HG03060 (cell line): ENCODE measurements around the gene SLIT1.
A peak's percentile ranks its signal among the peaks of the same experiment; 100 is the strongest.

Source experiments
- ATAC-seq: cut with Tn5 transposase; IDR thresholded peaks from one replicate; pipeline ENCODE4 v1.9.1; 2021; ENCODE audit warnings: low read depth, moderate number of reproducible peaks; ENCODE audit not compliant: unreplicated experiment

SLIT1 gene

DNA sequence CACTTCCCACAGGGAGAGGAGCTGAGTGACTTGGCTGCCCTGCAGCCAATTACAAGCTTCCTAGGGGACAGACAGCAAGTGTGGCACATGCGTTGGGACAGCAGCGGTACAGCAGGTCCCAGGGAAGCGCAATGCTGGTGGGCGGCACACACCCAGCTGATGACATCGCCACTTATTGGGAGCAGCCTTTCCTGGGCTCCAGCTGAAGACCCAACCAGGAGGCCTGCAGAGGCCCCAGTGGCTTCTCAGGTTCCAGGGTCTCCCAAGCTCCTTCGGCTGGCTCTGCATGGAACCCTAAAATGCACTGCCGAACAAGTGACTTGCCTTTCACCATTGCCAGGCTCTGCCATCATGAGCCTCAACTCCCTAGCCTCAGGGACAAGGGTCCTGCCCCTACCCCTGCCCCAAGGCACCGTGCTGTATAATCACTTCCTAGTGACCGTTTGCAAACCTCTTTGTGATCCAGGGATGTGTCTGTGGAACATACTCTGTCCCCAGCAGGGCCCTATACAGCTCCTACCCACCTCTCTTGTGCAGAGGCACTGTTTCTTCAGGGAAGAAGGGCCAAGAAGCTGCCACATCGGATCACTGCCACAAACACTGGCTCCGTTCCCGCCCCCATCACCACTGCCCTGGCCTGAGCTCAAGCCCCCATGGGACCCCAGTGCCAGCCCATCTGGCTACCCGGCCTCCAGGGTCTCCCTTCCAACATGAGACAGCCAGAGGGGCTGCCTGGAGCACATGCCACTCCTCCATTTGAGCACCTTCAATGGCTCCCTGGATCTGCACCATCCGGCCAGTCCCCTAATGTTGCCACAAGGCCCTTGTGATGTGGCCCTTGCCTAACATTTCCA lies 19.3 kb upstream of the SLIT1 start:
- no peak for ATAC-seq

DNA sequence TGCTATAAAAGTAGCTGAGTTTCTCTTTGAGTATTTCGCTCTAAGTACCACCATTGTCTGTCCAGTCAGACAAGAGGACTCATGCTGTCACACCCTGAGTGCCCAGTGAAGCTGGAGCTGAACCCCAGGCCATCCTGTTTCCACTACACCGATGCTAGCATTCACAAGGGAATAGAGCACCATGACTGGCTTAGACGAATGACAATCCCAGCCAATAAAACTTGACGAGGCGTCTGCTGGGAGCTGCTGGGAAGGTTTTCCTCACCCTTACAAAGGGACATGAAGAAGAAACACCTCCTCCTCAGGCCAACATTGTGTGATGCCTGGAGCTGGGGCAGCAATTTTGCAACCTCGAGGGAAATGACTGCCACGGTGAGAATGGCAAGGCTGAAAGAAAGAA lies 17.5 kb upstream of the SLIT1 start:
- no peak for ATAC-seq

DNA sequence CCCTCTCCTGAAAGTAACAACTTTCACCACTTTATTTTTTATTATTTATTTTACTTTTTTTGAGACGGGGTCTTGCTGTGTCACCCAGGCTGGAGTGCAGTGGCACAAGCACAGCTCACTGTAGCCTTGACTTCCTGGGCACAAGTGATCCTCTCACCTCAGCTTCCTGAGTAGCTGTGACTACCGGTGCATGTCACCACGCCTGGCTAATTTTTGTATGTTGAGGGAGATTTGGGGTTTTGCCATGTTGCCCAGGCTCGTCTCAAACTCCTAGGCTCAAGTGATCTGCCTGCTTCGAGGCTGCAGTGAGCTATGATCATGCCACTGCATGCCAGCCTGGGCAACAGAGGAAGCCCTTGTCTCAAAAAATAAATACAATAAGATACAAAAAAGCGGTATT lies 14.9 kb upstream of the SLIT1 start:
- peak; percentile 40 for ATAC-seq

DNA sequence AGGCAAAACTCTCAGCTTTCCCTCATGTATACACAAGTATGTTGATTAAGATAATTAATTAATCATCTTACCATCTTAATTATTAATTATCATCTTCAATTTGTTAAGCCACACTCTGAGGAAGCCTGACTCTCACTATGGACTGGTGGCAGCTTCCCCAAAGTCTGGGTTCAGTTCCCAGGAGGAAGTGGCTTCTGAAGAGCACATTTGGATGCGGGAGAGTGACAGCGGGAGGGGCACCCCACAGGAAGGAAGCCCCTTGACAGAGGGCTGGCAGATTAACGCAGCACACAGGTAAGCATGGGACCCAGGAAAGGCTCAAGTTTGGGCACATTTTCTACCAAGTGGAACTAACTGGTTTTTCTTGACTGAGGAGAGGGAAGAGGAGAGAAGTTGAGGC lies 13.4 kb upstream of the SLIT1 start:
- ATAC-seq, result no peak

DNA sequence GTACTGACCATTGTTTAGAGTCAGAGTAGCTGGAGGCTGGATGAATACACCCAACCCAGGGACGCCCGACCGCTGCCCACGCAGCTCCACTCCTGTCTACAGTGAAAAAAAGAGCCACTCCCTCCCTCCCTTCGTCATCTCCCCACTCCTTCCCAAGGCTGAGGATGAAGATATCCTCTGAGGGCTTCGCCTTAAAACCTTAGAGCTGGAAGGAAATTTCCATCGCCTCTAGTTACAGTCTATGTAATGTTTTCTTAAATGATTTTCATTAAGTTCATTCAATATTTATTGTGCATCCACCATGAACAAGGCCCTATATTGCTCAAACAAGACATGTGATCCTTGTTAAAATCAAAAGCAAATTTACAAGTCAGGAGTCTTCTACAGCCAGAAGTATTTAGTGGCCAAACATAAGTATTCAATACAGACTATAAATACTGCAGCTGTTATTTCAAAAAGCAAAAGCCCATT lies 11.3 kb upstream of the SLIT1 start:
- no peak for ATAC-seq

DNA sequence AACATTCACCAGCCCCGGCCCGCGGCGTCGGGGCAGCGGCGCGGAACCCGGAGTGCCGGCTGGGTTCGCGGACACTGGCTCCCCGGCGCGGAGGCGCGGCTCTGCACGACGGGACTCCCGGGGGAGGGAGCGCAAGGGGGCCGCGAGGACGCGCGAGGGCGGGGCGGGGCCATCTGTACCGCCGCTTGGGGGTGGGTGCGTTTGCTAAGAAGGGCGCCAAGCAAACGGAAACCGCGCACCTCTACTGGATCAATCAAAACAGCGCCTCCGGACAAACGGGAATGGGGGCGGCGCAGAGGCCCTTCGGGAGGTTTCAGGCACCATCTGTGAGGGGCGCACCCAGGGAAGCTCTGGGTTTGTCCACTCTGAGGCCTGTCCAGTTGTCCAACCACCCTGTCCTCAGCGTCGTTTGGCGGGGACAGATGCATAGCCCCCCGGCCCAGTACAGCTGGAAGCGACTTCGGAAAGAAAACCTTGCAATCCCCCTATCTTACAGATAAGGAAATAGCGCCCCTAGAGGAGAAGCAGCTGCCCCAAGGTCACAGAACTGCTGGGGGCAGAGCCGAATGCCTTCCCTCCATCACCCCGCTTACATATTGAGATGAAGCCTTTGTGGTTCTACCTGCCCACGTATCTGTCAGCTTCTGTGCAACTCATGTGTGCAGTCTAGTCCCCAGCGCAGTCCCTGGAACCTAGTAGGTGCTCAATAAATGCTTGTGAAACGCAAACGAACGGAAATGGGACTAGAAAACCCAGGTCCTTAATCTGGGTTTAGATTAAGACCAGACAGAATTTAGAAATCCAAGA lies 10.7 kb upstream of the SLIT1 start:
- no peak for ATAC-seq

DNA sequence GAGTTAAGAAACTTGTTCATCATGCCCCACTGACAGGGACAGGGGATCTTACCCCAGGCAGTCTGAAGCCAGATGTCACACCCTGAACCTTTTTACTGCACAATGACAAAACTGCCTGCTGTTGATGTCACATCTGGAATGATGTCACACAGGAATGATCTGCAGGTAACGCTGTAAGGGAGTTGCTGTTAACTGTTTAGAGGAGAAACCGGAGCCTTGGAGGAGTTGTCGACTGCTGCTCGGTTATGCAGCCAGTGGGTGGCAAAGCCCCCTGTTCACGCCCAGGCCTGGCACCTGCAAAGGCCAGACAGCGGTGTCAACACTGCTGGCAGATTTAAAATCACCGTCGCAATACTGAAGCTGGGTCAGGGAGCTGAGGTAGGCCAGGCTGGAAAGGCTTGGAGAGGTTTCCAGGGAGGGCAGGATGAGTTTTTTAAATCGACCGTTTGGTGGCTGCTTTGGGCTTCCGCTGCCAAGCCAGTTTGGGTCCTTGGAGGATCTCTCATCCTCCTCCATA lies 10.0 kb upstream of the SLIT1 start:
- ATAC-seq, result no peak

DNA sequence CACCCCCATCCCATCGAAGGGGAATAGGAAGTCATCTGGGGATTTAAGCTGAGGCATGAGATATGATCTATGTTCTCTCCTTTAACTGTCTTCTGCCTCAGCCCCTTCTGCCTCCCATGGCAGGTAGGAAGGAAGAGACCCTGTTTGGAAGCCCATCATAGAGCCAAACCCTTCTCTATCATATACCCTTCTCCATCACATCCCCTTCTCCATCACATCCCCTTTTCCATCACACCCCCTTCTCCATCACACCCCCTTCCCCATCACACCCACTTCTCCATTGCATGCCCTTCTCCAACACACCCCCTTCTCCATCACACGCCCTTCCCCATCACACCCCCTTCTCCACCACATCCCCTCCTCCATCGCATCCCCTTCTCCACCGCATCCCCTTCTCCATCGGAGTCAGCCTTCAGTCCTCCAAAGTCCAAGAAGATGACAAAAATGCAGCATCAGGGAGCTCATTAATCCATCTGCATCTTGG lies 7.2 kb upstream of the SLIT1 start:
- ATAC-seq, result no peak

DNA sequence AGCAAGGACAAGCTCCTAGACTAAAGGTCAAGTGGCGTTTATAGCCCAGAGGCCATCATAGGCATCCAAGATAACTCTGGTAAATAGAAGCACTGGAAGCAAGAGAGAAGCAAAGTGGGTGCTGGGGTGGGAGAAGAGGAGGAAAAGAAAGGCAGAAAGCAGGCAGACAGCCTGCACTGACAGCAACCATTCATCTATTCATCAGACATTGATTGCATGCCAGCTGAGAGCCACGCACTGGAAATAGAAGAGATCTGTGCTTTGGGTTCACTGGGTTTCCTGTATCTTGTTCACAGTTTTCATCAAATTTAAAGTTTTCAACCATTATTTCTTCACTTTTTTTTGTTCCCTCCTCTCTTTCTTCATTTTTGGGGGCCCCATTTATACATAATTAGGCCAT lies 4.7 kb upstream of the SLIT1 start:
- ATAC-seq, result no peak

DNA sequence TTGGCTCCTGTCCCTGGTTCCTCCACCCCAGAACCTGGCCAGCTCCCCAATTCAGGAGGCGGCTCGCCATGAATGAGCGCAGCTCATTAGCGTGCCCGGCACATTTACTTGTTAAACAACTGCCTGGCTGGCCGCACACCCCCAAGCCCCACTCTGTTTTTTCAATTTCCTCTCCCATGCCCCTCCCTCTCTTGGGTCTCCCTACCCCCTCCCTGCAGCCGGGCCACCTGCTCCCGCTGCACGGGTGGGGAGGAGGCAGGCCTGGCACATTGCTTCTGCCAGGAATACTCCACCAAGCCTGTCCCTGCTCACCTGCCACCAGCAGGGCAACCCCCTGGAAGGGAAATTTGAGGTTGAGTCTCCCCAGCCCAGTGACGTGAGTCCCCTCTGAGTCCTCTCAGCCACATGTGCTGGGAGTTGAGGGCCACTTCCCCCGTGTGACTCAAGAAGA lies 2.5 kb upstream of the SLIT1 start:
- ATAC-seq, result no peak

DNA sequence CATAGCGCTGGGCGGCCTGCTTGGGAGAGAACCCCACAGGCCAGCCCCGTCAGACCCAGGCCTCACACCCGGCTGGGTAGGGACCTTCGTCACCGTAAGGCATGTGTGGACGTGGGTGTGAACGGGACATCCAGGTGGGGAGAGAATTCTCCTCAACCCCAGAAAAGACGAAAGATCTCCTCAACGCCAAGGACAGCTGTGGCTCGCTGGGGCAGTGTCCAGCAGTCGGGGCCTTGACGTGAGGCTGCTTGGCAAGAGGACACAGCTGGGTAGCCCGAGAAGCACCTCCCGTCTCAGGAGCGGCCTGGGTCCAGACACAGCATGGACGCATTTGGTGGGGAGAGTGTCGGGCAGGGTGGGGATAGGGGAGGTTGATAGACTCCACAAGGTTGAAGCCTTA lies 1.2 kb upstream of the SLIT1 start:
- ATAC-seq, result no peak

DNA sequence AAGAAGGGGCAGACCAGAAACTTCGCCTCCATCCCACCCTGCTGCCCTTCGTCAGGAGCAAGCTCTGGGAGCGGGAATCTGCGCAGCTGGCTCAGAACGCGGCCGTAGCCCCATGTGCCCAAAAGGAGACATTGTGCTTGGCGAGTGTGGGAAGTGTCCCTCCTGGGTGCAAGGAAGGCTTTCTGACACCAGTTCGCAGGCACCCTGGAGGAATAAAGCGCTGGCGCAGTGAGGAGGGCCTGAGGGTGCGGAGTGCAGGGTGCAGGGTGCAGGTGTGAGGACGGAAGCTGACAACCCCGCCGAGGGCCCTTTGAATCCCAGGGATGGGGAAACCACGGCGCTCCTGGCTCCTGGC lies 811 bp downstream of the SLIT1 start:
- ATAC-seq, result no peak

DNA sequence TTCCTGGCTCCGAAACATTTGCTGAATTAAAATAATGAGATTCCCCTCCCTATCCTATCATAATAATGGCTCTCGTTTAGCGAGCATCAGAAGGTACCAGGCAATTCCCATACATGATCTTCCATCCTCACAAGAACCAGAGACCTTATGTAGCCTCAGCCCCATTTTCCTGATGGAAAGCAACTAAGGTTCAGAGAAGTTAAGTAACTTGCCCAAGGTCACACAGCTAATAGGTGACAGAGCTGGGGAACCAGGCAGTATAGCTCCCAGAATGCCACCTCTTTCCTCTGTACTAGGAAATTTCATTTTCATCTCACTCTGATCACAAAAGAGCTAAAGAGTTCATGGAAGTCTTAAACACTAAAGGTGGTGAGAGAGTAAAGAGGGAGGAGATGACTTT lies 2.4 kb downstream of the SLIT1 start:
- no peak for ATAC-seq

DNA sequence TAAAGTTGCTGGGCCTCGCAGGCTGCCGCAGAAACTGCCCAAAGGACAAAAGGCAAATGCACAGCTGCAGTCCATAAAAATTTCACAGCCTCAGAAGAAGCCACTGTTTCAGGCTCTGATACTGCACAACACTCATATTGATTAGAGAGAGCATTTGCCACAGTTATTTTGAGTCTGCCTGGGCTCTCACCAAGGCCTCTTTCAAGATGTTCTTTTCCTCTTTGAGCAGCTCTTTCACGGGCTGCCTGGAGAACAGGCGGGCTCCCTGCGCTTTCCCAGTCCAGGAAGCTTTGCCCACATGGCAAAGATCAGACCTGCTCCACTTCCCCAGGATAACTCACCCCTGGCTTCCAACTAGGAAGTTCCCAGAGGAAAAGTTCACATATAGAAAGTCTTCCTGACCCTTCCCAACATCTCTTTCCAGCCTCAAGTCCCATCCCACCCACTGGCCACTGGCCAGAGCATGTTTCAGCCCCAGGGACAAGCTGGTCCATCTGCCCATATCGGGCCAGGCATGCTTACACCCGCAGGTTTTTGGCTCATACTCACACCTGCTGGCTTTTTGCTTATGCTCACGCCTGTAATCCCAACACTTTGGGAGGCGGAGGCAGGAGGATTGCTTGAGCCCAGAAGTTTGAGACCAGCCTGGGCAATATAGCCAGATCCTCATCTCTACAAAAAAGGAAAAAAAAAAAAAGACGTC lies 3.3 kb downstream of the SLIT1 start:
- ATAC-seq, result no peak

DNA sequence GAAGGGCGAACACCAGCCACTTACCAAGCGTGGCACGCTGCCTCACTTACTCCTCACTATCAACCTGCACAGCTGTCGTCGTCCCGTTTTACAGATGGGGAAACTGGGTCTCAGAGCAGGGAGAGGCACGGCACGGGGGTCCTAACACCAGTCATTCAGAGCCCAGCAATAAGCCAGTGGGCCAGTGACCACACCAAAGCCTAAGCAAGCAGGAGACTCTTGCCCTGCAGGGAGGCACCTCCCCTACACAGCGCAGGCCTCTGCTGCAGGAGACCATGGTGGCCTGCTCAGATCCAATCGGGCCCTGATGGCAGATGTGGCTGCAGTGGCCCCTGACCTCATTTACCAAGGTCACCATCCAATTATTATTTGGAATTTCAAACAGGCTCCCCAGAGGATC lies 4.8 kb downstream of the SLIT1 start:
- ATAC-seq, result no peak

DNA sequence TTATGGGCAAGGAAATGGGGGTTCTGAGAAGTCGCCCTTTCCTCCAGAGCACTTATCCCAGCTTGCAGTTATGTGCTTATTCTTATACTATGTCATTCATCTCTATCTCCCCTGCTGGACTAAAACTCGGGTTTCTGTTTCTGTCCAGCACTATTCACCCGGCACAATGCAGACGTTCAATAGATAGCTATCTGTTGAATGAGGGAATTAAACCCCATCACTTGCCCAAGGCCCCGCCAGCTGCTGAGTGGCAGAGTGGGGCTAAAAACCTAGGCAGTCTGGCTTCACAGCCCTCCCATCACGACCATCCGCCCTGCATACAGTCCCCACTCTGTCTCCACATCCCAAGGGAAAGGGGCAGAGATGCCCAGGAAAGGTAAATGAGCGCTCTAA lies 5.4 kb downstream of the SLIT1 start:
- no peak for ATAC-seq

DNA sequence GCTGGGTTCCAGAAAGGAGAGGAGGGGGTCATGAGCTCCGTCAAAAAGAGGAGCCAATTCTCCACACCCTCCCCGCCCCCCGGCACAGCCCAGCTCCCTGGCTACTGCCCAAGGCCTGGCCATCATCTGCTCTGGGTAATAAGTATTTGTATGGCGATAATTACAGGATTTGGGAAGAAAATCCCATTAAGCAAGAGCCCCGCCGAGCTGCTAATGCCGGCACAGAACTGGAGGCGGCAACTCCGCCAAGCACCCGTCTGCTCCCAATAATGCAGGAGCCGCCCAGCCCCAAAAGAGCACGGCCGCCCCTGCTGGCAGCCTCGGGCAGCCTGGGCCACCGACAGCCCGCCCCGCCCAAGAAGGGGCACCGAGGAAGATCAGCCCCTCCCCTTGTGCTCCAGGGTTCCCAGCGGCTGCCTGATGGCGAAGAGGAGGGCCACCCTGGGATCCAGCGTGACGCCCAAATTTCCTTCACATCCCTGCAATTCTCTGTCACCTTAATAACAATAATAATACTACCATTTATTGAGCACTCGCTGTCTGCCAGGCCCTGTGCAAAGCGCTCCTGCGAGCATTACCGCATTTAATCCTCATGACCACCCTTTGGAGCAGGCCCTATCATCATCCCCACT lies 5.9 kb downstream of the SLIT1 start:
- ATAC-seq, result no peak

DNA sequence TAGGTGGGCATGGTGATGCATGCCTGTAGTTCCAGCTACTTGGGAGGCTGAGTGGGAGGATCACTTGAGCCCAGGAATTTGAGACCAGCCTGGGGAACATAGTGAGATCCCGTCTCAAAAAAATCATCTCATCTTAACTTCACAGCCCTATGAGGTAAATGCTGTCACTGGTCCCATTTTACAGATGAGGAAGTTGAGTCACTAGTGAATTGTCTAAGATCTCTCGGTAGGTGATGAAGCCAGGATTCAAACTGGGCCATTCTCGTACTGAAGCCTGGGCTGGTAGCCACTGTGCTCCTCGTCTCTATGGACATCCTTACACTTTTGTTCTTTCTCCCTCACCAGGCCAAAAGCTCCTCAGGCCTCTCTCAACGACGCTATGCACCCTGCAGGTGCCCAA lies 6.4 kb downstream of the SLIT1 start:
- ATAC-seq, result no peak

DNA sequence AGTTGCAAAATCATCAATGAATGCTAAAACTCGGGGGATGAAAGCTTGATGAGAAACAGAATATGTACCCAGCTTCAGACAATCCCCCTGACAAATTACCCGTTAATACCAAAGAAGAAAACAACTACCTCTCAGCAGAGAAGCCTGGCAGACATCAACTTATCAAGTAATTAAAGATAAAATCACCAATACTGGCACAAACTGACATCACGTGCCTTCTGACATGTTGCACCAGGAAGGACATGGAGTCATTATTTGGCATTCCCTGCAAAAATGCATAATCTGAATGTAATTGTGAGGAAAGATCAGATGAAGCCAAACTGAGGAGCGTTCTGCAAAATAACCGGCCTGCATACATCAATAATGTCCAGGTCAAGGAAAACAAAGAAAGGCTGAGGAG lies 7.7 kb downstream of the SLIT1 start:
- no peak for ATAC-seq

DNA sequence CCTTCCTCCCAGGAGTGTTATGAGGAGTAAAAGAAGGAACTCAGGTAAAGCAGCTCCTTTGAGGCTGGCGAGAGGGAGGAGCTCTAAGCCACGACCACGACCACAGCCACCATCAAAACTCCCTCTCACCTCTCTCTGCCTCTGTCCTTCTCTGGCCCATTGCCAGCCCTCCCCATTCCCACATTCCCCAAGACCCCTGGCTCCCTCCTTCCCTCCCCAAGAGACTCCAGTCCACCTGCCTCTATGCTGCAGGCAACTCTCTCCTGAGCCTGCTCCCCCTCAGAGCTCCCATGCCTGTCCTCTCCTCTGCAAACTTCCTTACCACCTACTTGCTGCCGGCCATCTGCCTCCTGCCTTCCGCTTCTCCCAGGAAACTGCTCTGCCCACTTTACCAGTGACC lies 9.5 kb downstream of the SLIT1 start:
- ATAC-seq, result no peak
